GM23338 (cell line): ENCODE data around the gene PLOD3.

Experiments used
- CREB1 ChIP-seq: fragments of 250-450 bp; sonication (Bioruptor Pico); IDR thresholded peaks from 2 replicates; pipeline ENCODE4 v1.5.0; 2020; ENCODE audit warnings: low read depth, mild to moderate bottlenecking, moderate library complexity
- CTCF ChIP-seq, 2 experiments: fragments of 200-600 bp in 1 of 2; sonication (generic) in 1 of 2; conservative IDR thresholded peaks; 2 replicates each; pipeline versions ENCODE4 v1.5.1 to v1.6.1; 2016 to 2017; ENCODE audit warnings: antibody characterized with exemption in 2 of 2, low read depth in 2 of 2, mild to moderate bottlenecking in 2 of 2, moderate library complexity in 1 of 2
- EZH2 ChIP-seq: fragments of 200-600 bp; sonication (generic); IDR thresholded peaks from one replicate; pipeline ENCODE4 v1.8.0; 2017; ENCODE audit warnings: antibody characterized with exemption, mild to moderate bottlenecking, low read depth; ENCODE audit not compliant: unreplicated experiment
- EZH2phosphoT487 ChIP-seq: fragments of 200-600 bp; sonication (generic); IDR thresholded peaks from one replicate; pipeline ENCODE4 v1.8.1; 2018; ENCODE audit warnings: antibody characterized with exemption; ENCODE audit not compliant: unreplicated experiment
- POLR2AphosphoS5 ChIP-seq: IDR thresholded peaks from 2 replicates; pipeline ENCODE4 v1.6.1; 2016; ENCODE audit warnings: antibody characterized with exemption, low read depth
- REST ChIP-seq: IDR thresholded peaks from one replicate; pipeline ENCODE4 v1.6.1; 2018; ENCODE audit warnings: antibody characterized with exemption; ENCODE audit not compliant: unreplicated experiment
- ZNF462 ChIP-seq: fragments of 250-450 bp; sonication (Bioruptor Pico); IDR thresholded peaks from 2 replicates; pipeline ENCODE4 v1.5.0; 2020; ENCODE audit warnings: mild to moderate bottlenecking, moderate library complexity

- TF ChIP-seq ZNF462: no peak
- TF ChIP-seq POLR2AphosphoS5: no peak
- no peak for TF ChIP-seq CTCF (conservative IDR thresholded peaks at IDR 0.05; ENCODE audit: low read depth in 2 of 2)
- no peak for TF ChIP-seq EZH2
- no peak for TF ChIP-seq EZH2phosphoT487
- no peak for TF ChIP-seq CREB1 (CRISPR knock-in tag)
- no peak for TF ChIP-seq REST
Measured at GRCh38 chr7:101250324-101250723, 32.9 kb upstream of the PLOD3 start.
